ENCODE measurements around the gene CEP55.
A peak's percentile ranks its signal among the peaks of the same experiment; 100 is the strongest.
"Not testable (repeated sequence)": the region's sequence is repeated elsewhere in the genome, so short reads cannot be mapped to it uniquely, and the experiment has no call there.

Gene CEP55

DNA sequence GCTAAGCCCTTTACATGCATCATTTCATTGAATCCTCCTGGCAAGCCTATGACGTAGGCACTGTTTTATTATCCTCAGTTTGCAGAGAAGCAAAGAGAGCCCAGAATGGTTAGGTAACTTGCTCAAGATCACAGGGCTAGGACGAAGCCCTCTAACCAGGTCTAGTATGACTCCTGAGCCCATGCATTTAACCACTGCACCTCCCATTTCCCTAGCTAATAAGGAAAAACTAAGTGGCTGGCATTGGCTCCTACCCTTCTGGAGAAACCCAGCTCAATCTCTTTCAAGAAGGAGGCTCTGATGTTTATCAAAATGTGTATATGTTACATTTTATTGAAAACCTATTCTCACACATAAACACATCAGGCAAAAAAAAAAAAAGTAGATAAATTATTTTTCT lies 34.0 kb upstream of the CEP55 start:
- TF ChIP-seq, protein P1, sequence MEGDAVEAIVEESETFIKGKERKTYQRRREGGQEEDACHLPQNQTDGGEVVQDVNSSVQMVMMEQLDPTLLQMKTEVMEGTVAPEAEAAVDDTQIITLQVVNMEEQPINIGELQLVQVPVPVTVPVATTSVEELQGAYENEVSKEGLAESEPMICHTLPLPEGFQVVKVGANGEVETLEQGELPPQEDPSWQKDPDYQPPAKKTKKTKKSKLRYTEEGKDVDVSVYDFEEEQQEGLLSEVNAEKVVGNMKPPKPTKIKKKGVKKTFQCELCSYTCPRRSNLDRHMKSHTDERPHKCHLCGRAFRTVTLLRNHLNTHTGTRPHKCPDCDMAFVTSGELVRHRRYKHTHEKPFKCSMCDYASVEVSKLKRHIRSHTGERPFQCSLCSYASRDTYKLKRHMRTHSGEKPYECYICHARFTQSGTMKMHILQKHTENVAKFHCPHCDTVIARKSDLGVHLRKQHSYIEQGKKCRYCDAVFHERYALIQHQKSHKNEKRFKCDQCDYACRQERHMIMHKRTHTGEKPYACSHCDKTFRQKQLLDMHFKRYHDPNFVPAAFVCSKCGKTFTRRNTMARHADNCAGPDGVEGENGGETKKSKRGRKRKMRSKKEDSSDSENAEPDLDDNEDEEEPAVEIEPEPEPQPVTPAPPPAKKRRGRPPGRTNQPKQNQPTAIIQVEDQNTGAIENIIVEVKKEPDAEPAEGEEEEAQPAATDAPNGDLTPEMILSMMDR (conservative IDR thresholded peaks at IDR 0.05; ENCODE audit: low read depth, low read length): no peak
- H3K4me3 ChIP-seq (ENCODE audit: low read depth, low read length): no peak overlapping the region
- DNase-seq (ENCODE audit: low read depth): no peak

DNA sequence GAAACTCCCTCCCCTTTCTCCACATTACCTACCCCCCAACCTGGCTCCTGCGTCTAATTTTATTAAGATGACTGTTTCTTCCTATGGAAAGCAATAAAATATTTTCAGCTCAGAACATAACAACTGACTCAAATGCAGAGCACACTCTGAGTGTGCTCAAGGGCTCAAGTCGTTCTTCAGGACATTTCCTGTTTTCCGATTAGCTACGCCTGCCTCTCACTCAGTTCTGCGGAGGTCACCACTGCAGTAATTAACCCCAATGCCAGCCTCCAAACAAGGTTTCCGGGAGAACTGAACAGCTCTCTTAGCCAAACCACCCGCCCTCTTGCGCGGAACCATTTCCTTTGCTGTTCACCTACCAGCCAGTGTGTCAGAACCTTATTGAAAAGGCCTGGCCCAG lies 33.5 kb upstream of the CEP55 start:
- peak; percentile 69 for DNase-seq (ENCODE audit: low read depth)
- no peak overlapping the region for H3K4me3 ChIP-seq (ENCODE audit: low read depth, low read length)
- TF ChIP-seq, protein P1 (conservative IDR thresholded peaks at IDR 0.05; ENCODE audit: low read depth, low read length): no peak

DNA sequence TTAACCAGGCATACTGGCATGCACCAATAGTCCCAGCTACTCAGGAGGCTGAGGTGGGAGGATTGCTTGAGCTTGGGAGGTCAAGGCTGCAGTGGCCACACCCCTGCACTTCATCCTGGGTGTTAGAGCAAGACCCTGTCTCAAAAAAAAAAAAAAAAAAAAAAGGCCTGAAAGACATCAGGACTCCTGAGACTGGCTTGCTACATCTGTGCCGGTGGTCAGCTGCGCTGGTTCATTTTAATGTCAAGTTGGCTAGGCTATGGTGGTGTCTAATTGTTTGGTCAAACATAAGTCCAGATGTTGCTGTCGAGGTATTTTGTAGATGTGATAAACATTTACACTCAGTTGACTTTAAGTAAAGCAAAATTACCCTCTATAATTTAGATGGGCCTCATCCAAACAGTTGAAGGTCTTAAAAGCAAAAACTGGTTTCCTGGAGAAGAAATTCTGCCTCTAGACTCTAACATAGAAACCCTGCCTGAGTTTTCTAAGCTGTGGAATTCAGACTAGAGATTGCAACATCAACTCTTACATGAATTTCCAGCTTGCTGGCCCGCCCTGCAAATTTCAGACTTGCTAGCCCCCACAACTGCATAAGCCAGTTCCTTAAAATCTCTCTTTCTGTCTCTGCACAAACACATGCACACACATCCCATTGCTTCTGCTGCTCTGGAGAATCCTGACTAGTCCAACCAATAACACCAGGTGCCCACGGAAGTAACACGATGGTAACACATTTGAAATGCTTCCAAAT lies 32.5 kb upstream of the CEP55 start:
- TF ChIP-seq, protein P1 (conservative IDR thresholded peaks at IDR 0.05; ENCODE audit: low read depth, low read length): no peak
- peak; percentile 91 for DNase-seq (ENCODE audit: low read depth)
- no peak overlapping the region for H3K4me3 ChIP-seq (ENCODE audit: low read depth, low read length)

DNA sequence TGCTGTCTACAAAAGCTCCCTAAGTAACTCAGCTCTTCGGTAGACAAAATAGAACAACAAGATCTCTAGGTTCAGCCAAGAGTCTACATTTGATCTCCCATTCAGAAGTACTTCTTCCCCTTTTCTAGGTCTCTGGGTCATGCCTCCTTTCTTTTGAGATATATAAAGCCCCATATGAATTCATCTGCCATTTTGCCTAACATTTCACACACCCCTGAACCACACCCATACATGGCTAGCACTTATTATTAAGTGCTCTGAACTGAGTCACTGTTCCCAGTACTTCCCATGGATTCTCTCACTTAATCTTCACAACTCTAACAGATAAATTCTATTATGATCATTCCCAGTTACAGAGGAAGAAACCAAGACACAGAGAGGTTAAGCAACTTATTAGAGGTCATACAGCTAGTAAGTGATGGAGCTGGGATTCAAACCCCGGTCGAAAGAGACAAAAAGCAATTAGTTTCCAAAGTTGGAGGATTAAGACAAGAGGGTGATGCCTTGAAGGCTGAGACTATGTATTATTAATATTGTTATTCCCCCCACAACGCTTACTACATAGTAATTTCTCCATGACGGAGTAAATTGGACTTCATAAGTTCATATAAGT lies 31.5 kb upstream of the CEP55 start:
- TF ChIP-seq, protein P1 (conservative IDR thresholded peaks at IDR 0.05; ENCODE audit: low read depth, low read length): no peak
- no peak for DNase-seq (ENCODE audit: low read depth)
- H3K4me3 ChIP-seq (ENCODE audit: low read depth, low read length): no peak overlapping the region

DNA sequence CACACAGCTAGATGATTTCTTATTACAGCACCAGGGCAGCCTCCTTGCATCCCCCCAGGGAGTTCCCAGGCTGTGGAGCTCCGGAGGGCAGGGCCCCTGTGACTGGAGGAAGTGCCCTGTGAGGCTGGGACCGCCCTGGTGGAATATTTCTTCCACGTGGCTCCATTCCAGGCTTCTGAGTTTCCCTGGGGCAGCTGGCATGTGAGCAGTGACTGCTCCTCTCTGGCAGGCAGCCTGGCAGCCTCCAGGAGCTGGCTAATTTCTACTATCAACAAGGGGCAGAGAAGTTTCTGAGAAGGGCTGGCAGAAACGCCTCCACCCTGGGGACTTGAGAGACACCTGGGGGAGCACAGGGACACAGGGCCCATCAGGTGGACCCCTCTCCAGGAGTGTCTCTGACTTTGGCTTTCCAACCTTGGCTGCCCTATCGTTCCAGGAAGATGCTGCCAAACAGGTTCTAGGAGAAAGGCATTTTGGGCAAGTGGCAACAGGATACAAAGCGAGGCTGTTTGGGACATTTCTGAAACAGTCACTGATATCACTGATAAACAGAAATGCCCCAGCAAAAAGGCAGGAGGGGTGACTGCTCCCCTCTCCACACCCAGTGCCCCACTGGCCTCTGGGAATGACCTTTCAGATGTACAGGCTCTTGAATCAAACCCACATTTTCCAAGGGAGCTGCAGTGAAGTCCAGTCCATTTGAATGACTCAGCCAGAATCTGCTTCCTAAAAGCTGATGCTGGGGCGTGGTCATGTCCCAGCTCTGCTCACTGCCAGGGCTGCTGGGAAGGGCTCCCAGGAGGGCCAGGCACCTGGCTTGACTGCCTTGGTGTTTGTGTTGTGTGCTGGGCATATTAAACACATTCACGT lies 30.4 kb upstream of the CEP55 start:
- no peak overlapping the region for H3K4me3 ChIP-seq (ENCODE audit: low read depth, low read length)
- TF ChIP-seq, protein P1 (conservative IDR thresholded peaks at IDR 0.05; ENCODE audit: low read depth, low read length): no peak
- peak; percentile 91 for DNase-seq (ENCODE audit: low read depth)

DNA sequence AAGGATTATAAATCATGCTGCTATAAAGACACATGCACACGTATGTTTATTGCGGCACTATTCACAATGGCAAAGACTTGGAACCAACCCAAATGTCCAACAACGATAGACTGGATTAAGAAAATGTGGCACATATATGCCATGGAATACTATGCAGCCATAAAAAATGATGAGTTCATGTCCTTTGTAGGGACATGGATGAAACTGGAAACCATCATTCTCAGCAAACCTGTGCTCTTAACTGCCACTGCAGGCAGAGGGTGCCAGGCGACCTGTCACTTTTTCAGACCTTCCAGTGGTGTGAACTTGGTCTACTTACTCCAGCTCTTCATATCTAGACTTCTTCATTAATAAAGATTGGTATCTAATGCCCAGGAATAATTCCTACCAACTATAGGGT lies 28.8 kb upstream of the CEP55 start:
- not testable (repeated sequence) for DNase-seq (ENCODE audit: low read depth); H3K4me3 ChIP-seq (ENCODE audit: low read depth, low read length)

DNA sequence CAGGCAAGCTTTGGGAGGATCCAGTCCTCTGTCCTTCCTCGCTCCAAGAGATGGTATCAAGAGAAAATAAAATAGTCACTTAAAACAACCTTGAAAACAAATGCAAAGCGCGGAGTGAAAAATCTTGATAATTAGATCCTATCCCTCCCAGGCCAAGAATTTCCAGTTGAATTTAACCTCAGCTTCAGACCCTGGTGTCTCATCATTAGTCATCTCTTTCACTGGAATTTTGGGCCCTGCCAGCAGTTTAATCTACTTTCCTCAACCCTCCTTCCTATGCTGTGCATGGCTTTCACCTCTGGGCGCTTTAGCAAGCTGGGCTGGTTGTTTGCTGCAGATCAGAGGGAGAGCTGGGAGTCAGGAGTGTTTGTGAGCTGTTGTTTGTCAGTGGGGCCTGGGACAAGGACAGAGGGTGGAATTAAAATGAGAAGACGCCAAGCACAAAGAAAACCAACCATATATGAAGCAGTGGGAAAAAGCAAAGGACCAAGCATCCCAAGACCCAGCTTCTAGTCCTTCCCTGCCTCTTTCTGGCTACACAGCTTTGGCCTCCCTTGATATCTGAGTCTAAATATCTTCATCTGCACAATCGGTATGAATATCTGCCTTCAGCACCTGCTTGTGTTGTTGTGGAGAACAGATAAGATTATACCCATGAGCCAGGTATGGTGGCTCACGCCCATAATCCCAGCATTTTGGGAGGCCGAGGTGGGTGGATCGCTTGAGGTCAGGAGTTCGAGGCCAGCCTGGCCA lies 27.8 kb upstream of the CEP55 start:
- H3K4me3 ChIP-seq (ENCODE audit: low read depth, low read length): no peak overlapping the region
- TF ChIP-seq, protein P1 (conservative IDR thresholded peaks at IDR 0.05; ENCODE audit: low read depth, low read length): peak; percentile 16
- peak; percentile 95 for DNase-seq (ENCODE audit: low read depth)

All from choroid plexus epithelial cell (primary cell).